GM19023 (cell line): ENCODE measurements around the gene SPPL2C.

Experiments
- ATAC-seq: cut with Tn5 transposase; IDR thresholded peaks from one replicate; pipeline ENCODE4 v1.9.1; 2021; ENCODE audit warnings: mild to moderate bottlenecking, moderate library complexity; ENCODE audit not compliant: unreplicated experiment

Gene SPPL2C

GRCh38 chr17:45828171-45828570 lies 16.5 kb upstream of the SPPL2C start:
- no peak for ATAC-seq

DNA sequence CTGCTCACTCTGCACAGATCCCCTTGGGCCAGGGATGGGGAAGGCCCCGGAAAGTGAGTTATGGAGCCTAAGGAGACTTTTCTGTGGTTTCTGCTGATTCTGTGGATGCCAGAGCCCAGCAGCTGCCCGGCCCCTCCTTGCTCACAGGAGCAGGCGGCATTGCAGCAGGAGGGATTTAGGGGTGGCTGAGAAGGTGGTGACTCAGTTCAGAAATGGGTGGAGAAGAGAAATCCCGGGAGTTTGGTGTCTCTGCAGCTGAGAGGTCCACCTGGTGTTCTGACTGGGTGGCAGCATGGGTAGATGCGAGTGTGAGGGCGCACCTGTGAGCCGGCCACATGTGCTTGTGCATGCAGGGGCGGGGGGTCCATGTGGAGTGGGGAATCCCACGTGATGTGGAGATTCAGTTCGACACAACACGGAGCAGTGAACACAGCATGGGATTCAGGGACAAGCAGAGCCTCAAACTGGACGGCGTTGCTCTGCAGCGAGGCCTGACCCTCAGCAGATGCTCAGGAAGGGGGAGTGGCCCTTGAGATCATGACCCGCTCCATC lies 16.0 kb upstream of the SPPL2C start:
- no peak for ATAC-seq

DNA sequence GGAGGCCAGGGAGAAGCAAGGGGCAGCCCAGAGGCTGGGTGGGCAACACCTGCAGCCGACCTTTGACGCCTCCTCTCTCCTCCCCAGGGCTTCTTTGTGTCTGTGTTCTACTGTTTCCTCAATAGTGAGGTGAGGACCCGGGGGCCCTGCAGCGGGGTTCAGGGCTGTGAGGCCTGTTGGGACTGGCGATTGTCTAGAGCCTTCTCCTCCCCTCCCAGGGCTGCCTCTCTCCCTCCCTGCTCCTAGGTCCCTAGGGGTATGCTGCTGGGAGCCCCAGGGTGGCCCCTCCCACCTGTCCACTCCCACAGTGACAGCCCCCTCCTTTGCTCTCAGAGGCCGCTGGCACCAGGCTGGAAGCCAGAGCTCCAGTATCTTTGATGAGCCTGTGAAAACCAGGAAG lies 10.8 kb upstream of the SPPL2C start:
- ATAC-seq = no peak

DNA sequence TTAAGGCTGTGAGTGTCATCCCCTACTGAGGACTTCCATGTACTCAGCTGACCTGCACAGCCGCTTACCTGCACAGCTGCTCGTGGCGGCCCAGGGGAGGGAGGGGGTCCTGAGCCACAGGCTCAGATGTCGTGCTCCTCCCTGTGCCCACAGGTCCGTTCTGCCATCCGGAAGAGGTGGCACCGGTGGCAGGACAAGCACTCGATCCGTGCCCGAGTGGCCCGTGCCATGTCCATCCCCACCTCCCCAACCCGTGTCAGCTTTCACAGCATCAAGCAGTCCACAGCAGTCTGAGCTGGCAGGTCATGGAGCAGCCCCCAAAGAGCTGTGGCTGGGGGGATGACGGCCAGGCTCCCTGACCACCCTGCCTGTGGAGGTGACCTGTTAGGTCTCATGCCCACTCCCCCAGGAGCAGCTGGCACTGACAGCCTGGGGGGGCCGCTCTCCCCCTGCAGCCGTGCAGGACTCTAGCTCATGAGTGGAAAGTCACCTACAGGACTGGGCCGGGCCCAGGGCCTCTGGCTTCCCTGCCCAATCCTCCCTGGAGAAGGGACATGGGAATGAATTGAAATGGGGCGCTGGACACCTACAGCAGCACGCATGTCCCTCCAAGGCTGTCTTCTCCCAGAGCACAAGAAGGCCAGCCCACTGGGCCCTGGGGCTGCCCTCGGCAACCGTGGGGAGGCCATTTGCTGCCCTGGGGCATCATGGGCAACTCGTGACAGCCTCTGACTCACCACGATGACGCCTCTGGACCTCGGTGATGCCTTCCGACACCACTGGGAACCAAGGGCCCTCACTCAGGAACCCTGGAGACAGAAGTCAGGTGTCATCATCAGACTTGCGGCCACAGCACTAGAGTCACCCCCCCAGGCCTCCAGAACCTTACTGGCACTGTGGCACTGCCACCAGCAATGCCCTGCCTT lies 9.9 kb upstream of the SPPL2C start:
- ATAC-seq = no peak

- no peak for ATAC-seq
These were observed 9.2 kb upstream of the SPPL2C start for GRCh38 chr17:45835481-45835880.

GRCh38 chr17:45836047-45837044 lies 8.3 kb upstream of the SPPL2C start:
- no peak for ATAC-seq

- ATAC-seq = no peak
These were observed 7.5 kb upstream of the SPPL2C start for GRCh38 chr17:45837187-45837586.

DNA sequence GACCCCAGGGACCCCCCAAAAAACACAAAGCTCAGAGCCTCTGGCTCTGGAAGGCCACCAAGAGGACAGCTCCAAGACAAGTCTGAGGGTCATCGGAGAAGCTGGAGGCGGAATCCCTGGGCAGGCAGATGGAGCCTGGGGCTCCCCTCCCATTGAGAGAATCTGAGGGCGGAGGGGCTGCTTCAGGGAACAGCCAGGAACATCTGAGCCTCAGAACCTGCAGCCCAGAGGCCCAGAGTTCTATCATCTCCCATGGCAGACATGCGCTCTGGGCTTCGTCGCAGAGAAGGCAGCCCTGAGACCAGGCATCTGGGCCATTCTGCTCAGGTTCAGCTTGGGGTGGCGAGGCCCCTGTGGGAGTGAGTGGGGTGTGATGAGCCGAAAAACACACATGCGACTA lies 7.1 kb upstream of the SPPL2C start:
- ATAC-seq = no peak

- no peak for ATAC-seq
These were observed 5.9 kb upstream of the SPPL2C start for GRCh38 chr17:45838751-45839295.

DNA sequence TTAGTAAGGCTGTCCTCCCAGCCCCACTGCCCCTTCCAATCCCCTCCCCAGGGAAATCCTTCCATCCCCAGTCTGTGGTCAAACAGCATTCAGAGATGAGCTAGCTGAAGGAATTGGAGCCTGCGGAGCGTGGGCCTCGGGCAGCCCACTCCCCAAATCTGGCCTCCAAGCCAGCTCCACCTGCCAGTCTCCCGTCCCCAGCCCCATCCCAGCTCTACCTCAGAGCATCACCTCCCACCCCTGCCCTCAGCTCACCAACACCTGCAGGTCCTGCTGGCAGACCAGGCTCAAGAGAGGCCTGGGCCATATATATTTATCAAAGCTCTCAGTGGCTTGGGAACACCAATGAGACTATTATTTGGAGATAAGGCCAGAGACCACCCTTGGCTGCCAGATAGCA lies 5.2 kb upstream of the SPPL2C start:
- no peak for ATAC-seq

DNA sequence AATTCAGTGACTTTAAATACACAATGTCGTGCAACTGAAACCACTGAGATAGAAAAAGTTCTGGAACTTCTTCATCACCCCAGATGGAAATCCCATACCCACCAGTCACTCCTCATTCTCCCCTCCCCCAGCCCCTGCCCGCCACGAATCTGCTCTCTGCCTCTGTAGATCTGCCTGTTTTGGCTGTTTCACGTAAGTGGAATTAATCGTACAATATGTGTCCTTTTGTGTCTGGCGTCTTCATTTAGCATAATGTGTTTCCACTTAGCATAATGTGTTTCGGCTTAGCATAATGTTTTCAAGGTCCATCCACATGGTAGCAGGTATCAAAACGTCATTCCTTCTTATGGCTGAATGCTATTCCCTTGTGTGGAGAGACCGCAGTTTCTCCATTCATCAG lies 3.5 kb upstream of the SPPL2C start:
- no peak for ATAC-seq

- ATAC-seq = no peak
These were observed 2.7 kb upstream of the SPPL2C start for GRCh38 chr17:45841883-45842525.

DNA sequence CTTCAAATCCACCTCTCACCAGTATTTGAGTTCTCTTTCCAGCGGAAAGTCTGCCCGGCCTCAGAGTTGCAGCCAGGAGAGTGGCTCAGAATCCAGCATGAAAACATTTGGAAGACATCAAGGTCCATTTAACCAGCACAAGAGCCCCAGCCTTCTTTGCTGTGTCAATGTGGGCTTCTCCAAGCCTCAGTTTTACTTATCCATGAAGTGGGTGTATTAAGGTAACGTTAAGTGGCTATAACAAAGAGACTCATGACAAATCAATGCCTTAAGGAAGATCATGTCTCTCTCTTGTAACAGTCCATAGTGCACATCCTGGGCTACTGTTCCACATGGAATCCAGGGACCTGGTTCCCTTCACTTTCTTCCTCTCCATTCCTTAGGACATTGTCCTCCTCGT lies 959 bp upstream of the SPPL2C start:
- no peak for ATAC-seq

DNA sequence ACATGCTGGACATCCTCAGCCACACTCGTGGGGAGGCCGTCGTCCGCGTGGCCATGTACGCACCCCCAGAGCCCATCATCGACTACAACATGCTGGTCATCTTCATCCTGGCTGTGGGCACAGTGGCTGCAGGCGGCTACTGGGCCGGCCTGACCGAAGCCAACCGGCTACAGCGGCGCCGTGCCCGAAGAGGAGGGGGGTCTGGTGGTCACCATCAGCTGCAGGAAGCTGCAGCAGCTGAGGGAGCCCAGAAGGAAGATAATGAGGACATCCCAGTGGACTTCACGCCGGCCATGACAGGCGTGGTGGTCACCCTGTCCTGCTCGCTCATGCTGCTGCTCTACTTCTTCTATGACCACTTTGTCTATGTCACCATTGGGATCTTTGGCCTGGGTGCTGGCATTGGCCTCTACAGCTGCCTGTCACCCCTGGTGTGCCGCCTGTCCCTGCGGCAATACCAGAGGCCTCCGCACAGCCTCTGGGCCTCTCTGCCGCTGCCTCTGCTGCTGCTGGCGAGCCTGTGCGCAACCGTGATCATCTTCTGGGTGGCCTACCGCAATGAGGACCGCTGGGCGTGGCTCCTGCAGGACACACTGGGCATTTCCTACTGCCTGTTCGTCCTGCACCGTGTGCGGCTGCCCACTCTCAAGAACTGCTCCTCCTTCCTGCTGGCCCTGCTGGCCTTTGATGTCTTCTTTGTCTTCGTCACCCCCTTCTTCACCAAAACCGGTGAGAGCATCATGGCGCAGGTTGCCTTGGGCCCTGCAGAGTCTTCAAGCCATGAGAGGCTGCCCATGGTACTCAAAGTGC lies 900 bp downstream of the SPPL2C start:
- no peak for ATAC-seq

DNA sequence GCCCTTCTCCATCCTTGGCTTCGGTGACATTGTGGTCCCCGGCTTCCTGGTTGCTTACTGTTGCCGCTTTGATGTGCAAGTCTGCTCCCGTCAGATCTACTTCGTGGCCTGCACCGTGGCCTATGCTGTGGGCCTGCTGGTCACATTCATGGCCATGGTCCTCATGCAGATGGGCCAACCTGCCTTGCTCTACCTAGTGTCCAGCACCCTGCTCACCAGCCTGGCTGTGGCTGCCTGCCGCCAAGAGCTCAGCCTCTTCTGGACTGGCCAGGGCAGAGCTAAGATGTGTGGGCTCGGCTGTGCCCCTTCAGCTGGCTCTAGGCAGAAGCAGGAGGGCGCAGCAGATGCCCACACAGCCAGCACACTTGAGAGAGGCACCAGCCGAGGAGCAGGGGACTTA lies 1.5 kb downstream of the SPPL2C start:
- no peak for ATAC-seq

GRCh38 chr17:45846646-45847045 lies 2.0 kb downstream of the SPPL2C start:
- no peak for ATAC-seq

GRCh38 chr17:45847101-45847500 lies 2.4 kb downstream of the SPPL2C start:
- no peak for ATAC-seq

GRCh38 chr17:45847747-45848146 lies 3.1 kb downstream of the SPPL2C start:
- no peak for ATAC-seq

DNA sequence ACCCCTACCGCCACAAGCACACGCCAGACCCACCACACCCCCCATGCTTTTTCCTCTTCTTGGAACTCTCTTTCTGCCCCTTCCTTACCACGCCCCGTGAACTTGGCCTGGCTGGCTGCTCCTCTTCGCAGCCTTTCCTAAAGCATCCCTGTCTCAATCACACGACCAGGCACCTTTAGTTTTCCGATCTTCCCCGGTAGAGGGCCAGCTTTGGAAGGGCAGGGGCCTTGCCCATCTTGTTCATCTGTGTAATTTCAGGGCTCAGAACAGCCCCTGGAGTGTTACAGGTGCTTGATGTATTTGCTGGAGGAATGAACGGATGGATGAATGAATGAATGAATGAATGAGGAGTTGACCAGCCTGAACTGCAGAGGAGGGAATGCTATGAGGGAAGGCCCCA lies 3.7 kb downstream of the SPPL2C start:
- ATAC-seq = no peak
